NCI-H2196 treated with DMSO at 0.1 percent for 48 hours (cell line): ENCODE results near the gene RECK.
"Not testable (repeated sequence)": the region's sequence is repeated elsewhere in the genome, so short reads cannot be mapped to it uniquely, and the experiment has no call there.

Experiments used
- DNase-seq: peaks from one replicate; lab custom pipeline; 2025; ENCODE audit not compliant: unreplicated experiment; lab: John Stamatoyannopoulos, UW

RECK gene, protein sequence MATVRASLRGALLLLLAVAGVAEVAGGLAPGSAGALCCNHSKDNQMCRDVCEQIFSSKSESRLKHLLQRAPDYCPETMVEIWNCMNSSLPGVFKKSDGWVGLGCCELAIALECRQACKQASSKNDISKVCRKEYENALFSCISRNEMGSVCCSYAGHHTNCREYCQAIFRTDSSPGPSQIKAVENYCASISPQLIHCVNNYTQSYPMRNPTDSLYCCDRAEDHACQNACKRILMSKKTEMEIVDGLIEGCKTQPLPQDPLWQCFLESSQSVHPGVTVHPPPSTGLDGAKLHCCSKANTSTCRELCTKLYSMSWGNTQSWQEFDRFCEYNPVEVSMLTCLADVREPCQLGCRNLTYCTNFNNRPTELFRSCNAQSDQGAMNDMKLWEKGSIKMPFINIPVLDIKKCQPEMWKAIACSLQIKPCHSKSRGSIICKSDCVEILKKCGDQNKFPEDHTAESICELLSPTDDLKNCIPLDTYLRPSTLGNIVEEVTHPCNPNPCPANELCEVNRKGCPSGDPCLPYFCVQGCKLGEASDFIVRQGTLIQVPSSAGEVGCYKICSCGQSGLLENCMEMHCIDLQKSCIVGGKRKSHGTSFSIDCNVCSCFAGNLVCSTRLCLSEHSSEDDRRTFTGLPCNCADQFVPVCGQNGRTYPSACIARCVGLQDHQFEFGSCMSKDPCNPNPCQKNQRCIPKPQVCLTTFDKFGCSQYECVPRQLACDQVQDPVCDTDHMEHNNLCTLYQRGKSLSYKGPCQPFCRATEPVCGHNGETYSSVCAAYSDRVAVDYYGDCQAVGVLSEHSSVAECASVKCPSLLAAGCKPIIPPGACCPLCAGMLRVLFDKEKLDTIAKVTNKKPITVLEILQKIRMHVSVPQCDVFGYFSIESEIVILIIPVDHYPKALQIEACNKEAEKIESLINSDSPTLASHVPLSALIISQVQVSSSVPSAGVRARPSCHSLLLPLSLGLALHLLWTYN

GRCh38 chr9:36036780-36037548 is at the start of gene RECK:
Gene RECK, plus strand, starts transcription at chr9:36036913. Its CDS starts 86 bp downstream, at chr9:36036999.
- DNase-seq, result peak; percentile 74

GRCh38 chr9:35990155-35990554 is 46.6 kb upstream of the RECK start:
- no peak for DNase-seq

GRCh38 chr9:35993136-35993535 is 43.6 kb upstream of the RECK start:
- DNase-seq, result not testable (repeated sequence)

GRCh38 chr9:35993976-35994720 is 42.6 kb upstream of the RECK start:
- no peak for DNase-seq

DNA sequence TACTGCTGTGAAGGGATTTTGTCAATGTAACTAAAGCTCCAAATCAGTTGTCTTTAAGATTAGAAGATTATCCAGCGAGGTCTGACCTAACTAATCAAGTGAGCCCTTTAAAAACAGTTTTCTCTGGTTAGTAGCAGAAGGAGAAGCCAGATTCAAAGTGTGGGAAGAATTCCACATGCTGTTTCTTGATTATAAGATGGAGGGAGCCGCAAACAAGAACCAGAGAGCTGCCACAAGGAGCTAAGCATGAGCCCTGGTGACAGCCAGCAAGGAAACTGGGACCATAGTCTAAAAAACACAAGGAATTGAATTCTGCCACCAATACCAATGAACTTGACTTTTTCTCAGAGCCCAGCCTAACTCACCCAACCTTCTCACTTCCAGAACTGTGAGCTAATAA is 41.8 kb upstream of the RECK start:
- DNase-seq, result no peak

DNA sequence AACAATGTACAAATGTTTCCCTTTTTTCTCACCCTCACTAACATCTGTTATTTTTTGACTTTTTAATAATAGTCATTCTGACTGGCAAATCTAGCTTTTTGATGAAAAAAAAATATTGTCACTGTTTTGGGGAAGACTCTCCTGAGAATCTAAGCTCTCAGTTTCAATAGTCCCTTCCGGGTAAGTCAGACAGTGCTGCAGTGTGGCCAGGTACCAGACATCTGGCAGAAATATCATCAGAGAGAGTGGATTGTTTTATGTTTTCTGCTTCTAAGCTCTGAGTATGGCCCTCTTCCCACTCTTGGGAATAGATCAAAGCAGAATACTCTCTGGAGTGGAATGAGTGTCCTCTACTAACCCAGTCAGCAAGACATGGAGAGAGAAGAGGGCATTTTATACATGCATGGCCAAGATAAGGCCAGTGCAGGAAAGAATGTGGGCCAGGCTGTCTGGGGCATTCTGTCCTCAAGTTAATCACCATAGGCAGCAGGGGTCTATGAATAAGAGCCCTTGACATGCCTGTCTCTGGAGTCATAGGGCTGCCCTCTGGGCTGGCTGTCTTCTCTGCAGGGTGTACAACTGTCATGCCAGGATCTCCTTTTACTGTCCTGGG is 40.2 kb upstream of the RECK start:
- DNase-seq, result peak; percentile 7

GRCh38 chr9:35997016-35997415 is 39.7 kb upstream of the RECK start:
- not testable (repeated sequence) for DNase-seq

DNA sequence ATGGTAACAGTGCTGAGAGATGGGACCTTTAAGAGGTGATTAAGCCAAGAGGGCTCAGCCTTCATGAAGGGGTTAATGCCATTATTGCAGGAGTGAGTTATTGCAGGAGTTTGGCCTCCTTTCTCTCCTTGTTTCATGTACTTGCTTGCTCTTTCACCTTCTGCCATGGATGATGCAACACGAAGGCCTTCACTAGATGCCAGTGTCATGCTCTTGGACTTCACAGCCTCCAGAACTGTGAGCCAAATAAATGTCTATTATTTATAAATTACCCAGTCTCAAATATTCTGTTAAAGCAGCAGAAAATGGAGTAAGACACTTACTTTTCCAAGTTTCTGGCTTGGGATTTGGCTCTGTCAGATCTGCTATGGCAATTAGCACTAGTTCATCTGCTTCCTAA is 38.4 kb upstream of the RECK start:
- no peak for DNase-seq

DNA sequence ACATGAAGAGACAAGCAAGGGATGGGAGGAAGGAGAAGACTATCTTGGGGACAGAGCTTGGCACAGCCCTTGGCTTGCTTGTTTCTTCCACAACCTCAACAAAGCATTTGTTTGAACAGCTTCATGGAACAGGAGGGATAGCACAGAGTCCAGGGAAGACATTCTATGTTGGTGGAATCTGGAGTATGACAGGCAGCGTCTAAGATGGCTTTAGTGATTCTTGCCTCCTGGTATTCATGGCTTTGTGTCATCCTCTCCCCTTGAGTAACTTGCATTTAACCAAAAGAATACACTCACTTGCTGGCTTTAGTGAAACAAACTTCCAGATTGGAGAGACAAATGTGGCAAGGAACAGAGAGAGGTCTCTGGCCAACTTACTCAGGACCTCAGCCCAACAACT is 30.8 kb upstream of the RECK start:
- no peak for DNase-seq

- no peak for DNase-seq
These were observed 30.0 kb upstream of the RECK start for GRCh38 chr9:36006549-36007315.

GRCh38 chr9:36007316-36007708 is 29.4 kb upstream of the RECK start:
- DNase-seq, result no peak

- DNase-seq, result no peak
These were observed 28.9 kb upstream of the RECK start for GRCh38 chr9:36007852-36008251.

- DNase-seq, result peak; percentile 45
These were observed 27.9 kb upstream of the RECK start for GRCh38 chr9:36008774-36009300.

DNA sequence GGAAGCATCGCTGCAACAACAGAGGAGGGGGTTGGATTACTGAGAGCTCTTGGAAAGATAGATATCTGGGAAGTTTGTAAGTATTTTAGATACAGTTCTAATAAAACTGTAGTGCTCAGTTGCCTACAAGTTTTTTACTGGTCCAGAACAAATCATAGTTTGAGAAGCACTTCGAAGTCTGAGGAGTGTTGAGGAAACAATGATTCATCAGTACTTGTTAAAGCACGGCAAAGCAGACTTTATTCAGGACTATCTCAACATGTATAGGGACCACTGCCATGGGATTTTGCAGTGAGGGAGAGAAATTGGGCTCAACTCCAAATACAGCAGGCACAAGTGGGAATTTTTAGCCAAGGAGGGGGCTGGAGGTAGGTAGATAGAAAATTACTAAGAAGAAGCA is 25.3 kb upstream of the RECK start:
- no peak for DNase-seq

DNA sequence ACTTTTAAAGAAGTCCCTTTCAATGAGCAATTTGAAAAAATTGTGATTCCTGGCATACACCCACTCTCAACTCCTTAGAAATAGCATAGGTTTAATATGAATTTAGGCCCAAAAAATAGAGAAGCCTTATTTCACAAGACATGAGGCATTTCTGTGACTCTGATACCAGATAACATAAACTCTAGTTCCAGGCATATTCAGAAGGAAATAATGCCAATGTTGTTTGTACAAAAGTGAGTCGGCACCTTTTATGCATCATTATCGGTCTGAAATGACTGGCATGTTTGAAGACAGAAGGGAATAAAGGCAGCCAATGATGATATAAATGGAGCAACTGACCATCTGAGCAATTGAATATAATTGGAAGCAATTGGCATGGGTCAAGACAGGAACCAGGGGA is 19.4 kb upstream of the RECK start:
- DNase-seq, result no peak

- DNase-seq, result no peak
These were observed 18.6 kb upstream of the RECK start for GRCh38 chr9:36018129-36018528.

- no peak for DNase-seq
These were observed 17.6 kb upstream of the RECK start for GRCh38 chr9:36018891-36019720.

DNA sequence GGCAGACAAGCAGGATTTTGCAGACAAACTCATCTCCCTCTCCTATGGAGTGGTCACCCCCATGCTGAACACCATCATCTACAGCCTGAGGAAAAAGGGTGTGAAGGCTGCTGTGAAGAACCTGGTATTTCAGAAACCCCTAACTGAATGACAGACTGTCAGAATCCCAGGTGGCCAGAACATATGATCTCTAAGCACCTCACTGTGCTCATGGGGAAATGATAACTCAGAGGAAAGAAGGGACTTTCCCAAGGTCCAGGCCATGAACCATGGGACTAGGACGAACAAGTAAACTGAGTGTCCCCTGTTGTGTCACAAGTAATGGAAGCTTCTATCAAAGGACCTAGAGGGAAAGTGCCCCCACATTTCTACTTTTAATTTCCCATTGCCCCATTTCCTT is 14.7 kb upstream of the RECK start:
- DNase-seq, result no peak
